Measurements from ENCODE around the gene TPR.
A peak's percentile ranks its signal among the peaks of the same experiment; 100 is the strongest.
"Not testable (repeated sequence)": the region's sequence is repeated elsewhere in the genome, so short reads cannot be mapped to it uniquely, and the experiment has no call there.

The TPR gene

DNA sequence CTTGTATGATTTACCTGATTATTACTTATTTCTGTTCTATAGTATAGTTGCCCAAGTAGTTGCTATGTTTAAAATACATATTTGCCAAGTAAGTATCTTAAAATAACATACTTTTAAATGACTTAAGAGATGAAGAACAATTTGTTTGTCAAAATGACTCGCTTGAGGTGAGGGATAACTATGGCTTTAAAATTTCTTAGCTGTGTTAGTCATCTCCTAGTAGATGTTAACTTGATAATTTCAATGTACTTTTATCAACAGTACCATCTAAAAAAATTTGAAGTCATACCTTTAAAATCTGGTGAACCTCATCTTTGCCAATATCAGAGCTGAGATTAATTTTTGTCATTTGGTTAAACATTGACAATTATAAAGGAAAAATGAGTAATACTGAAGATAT is 38.3 kb upstream of the TPR start:
- DNase-seq (ENCODE audit: low read depth in 2 of 2): no peak
- H3K4me3 ChIP-seq (replicated peaks in 1 of 2; ENCODE audit: low read depth in 2 of 2, low read length in 2 of 2): no peak overlapping the region
- TF ChIP-seq, protein P1, sequence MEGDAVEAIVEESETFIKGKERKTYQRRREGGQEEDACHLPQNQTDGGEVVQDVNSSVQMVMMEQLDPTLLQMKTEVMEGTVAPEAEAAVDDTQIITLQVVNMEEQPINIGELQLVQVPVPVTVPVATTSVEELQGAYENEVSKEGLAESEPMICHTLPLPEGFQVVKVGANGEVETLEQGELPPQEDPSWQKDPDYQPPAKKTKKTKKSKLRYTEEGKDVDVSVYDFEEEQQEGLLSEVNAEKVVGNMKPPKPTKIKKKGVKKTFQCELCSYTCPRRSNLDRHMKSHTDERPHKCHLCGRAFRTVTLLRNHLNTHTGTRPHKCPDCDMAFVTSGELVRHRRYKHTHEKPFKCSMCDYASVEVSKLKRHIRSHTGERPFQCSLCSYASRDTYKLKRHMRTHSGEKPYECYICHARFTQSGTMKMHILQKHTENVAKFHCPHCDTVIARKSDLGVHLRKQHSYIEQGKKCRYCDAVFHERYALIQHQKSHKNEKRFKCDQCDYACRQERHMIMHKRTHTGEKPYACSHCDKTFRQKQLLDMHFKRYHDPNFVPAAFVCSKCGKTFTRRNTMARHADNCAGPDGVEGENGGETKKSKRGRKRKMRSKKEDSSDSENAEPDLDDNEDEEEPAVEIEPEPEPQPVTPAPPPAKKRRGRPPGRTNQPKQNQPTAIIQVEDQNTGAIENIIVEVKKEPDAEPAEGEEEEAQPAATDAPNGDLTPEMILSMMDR (IDR thresholded peaks at IDR 0.05; ENCODE audit: low read depth, low read length): no peak

DNA sequence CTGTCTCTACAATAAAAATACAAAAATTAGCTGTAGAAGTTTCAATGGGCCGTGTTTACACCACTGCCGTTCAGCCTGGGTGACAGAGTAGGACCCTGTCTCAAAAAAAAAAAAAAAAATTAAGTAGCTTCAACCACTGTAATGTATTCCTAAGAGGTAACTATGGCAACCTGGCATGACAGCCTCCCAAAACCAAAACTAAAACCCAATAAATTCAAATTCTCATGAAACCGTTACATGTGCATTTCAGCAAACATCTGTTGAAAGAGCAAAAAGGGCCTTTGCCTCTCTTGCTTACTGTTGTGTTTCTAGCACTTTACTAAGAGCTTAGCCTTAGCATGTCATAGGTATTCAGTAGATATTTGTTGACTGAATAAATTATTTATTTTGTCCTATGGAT is 34.0 kb upstream of the TPR start:
- TF ChIP-seq, protein P1 (IDR thresholded peaks at IDR 0.05; ENCODE audit: low read depth, low read length): no peak

DNA sequence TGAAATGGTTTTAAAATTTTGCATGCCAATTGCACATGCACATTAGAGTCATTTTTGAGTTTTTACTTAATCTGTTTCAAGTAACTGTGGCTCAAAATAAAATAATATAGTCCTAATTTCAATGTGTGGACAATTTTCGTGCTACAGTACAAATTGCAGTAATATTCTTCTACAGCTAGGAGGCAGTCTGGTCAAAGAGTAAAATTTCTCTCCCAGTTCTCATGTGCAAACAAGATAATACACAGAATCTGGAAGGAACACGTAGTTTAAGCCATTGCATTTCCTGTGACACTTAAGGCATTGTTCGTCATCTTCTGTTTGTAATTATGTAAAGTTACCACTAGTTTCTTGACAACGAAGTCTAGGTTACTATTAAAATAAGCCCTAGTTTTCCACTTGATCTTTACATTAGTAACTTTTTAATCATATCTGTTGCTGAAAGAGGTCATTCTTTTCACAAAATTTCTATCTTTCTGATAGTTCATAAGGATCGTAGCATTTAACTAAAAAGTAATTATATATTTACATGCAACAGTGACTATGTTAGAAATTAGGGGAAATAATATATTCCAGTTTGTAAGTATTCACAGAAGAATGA is 29.5 kb upstream of the TPR start:
- H3K4me3 ChIP-seq (replicated peaks in 1 of 2; ENCODE audit: low read depth in 2 of 2, low read length in 2 of 2): no peak overlapping the region
- TF ChIP-seq, protein P1 (IDR thresholded peaks at IDR 0.05; ENCODE audit: low read depth, low read length): peak; percentile 75
- peak; percentile 89 to 91 for DNase-seq (ENCODE audit: low read depth in 2 of 2)

More for the DNA sequence above, 34.0 kb upstream of the TPR start:
- no peak for DNase-seq (ENCODE audit: low read depth in 2 of 2)
- H3K4me3 ChIP-seq (replicated peaks in 1 of 2; ENCODE audit: low read depth in 2 of 2, low read length in 2 of 2): no peak overlapping the region

DNA sequence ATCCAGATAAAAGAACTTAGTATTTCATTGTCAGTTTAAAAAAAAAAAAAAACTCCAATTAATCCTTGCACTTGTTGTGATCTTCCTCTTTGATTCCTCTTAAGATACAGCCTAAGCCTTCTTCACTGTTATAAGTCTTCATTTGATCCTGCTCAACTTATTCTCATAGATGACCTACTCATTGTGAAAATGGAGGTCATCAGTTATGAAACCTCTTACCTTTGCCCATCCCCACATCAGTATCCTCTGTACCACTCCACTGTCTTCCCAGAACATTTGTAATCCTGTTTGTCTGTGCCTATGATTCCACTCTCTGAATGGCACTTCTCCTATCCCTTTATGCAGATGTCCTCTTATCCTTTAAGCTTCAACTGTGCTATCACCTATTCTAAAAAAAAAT is 28.6 kb upstream of the TPR start:
- DNase-seq (ENCODE audit: low read depth in 2 of 2): no peak
- TF ChIP-seq, protein P1 (IDR thresholded peaks at IDR 0.05; ENCODE audit: low read depth, low read length): no peak
- H3K4me3 ChIP-seq (replicated peaks in 1 of 2; ENCODE audit: low read depth in 2 of 2, low read length in 2 of 2): no peak overlapping the region

DNA sequence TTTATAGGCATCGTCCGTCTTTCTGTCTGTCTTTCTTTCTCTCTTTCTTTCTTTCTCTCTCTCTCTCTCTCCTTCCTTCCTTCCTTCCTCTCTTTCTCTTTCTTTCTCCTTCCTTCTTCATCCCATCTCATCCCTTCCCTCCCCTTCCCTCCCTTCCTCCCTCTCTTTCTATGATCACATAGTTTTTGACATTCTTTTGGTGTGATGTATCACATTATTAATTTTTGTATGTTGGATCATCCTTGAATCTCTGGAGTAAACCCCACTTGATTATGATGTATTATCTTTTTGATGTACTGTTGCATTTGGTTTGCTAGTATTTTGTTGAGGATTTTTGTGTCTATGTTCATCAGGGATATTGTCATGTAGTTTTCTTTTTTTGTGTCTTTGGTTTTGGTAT is 26.4 kb upstream of the TPR start:
- peak in 1 of 2 donors; percentile 16 for DNase-seq (ENCODE audit: low read depth in 2 of 2)
- H3K4me3 ChIP-seq (replicated peaks in 1 of 2; ENCODE audit: low read depth in 2 of 2, low read length in 2 of 2): not testable (repeated sequence)

DNA sequence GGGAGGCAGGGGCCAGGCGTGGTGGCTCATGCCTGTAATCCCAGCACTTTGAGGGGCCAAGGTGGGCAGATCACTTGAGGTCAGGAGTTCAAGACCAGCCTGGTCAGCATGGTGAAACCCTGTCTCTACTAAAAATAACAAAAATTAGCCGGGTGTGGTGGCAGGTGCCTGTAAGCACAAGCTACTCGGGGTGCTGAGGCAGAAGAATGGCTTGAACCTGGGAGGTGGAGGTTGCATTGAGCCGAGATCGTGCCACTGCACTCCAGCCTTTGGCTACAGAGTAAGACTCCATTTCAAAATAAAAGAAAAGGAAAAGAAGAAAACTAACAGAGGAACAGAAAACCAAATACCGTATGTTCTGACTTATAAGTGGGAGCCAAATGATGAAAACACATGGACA is 17.7 kb upstream of the TPR start:
- DNase-seq (ENCODE audit: low read depth in 2 of 2); H3K4me3 ChIP-seq (replicated peaks in 1 of 2; ENCODE audit: low read depth in 2 of 2, low read length in 2 of 2): not testable (repeated sequence)

DNA sequence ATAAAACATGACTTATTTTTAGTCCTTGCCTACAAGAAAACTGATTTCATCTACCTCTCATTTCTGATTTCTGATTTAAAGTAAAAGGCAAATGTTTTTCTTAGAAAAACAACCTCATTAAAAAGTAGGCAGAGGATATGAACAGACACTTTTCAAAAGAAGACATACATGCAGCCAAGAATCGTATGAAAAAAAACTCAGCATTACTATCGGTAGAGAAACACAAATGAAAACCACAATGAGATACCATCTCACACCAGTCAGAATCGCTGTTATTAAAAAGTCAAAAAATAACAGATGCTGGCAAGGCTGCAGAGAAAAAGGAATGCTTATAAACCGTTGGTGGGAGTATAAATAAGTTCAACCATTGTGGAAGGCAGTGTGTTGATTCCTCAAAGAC is 16.8 kb upstream of the TPR start:
- DNase-seq (ENCODE audit: low read depth in 2 of 2): no peak
- H3K4me3 ChIP-seq (replicated peaks in 1 of 2; ENCODE audit: low read depth in 2 of 2, low read length in 2 of 2): no peak overlapping the region
- TF ChIP-seq, protein P1 (IDR thresholded peaks at IDR 0.05; ENCODE audit: low read depth, low read length): no peak

DNA sequence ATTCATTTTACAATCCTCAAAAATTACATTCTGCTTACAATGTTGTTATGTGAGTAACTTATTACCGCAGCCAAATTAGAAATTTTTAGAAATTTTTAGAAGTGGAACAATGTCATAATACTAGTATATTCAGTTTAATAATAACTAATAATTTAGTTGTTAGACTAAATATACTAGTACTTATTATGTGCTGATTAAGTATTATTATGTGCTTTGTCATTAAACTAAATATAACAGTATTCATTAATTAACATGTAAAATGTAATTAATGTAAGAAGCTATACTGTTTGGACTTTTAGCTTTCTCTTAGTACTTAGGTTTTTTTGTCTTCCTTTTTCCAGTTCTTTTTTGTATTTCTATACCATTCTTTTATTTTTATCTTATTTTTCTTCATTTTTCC is 15.9 kb upstream of the TPR start:
- no peak for DNase-seq (ENCODE audit: low read depth in 2 of 2)
- H3K4me3 ChIP-seq (replicated peaks in 1 of 2; ENCODE audit: low read depth in 2 of 2, low read length in 2 of 2): no peak overlapping the region
- TF ChIP-seq, protein P1 (IDR thresholded peaks at IDR 0.05; ENCODE audit: low read depth, low read length): no peak
